ENCODE measurements around the gene MIPOL1. TPM values are rescaled to one million over a fixed set of nuclear protein-coding genes. Genes with fewer than 3 reads are reported as not detected.

MIPOL1 gene
- total and polyA plus RNA-seq, 2 of the 4 experiments (the other 2 are of a cell fraction) = 2.7 to 5.9 TPM

GRCh38 chr14:37436519-37436918, 238.8 kb downstream of the MIPOL1 start:
- H4K20me1 ChIP-seq (ENCODE audit: insufficient read depth, low read length) = no peaks in the 10 kb centered on the region
- ChIA-PET CTCF (interaction anchor here (0.6 kb wide), 1 partner anchor 33 kb away, joined by 3 read pairs; no protein-coding TSS in a partner anchor), POLR2A (ENCODE audit: unreplicated experiment) (no interaction called here)
- WGBS, 2 experiments (ENCODE audit: extremely low coverage in 2 of 2, insufficient read length in 1 of 2) = no CpG with 5 or more reads among the region's 3 CpGs
- no peak overlapping the region for H3K27ac ChIP-seq (ENCODE audit: insufficient read depth, low read length)
- H3K27me3 ChIP-seq (ENCODE audit: control insufficient read depth, insufficient read depth, low read length) = no peaks in the 10 kb centered on the region
- H2AK5ac ChIP-seq (ENCODE audit: low read depth, low read length) = no peak overlapping the region
- H3K9ac ChIP-seq (ENCODE audit: low read depth, low read length) = no peak overlapping the region
- H3K56ac ChIP-seq (ENCODE audit: extremely low read depth, insufficient read depth, low read length) = no peak overlapping the region
- dilution Hi-C loops (cut with HindIII; ENCODE audit: low sequenced_read_pairs, unreplicated experiment) = no loop called here
- in situ Hi-C loops (cut with MboI; ENCODE audit: low sequenced_read_pairs) = no loop called here
- H2AK9ac ChIP-seq (replicated peaks; ENCODE audit: low read depth, low read length, poor library complexity) = no peak overlapping the region
- ATAC-seq (ENCODE audit: low read depth) (no peak), DNase-seq (no peak)
- no peaks in the 10 kb centered on the region for H3K79me1 ChIP-seq (ENCODE audit: low read depth in 1 of 2, low read length in 2 of 2)
- TF ChIP-seq RFX5 (IDR thresholded peaks at IDR 0.05; ENCODE audit: low read depth, low read length) (no peak), BHLHE40 (IDR thresholded peaks at IDR 0.05; ENCODE audit: low read depth, low read length) (no peak), POLR2A (IDR thresholded peaks at IDR 0.05; ENCODE audit: low read depth, low read length) (no peak), MAZ (IDR thresholded peaks at IDR 0.05; ENCODE audit: borderline replicate concordance, low read depth, low read length) (no peak), MXI1 (IDR thresholded peaks at IDR 0.05; ENCODE audit: borderline replicate concordance, low read depth, low read length) (no peak), RCOR1 (IDR thresholded peaks at IDR 0.05; ENCODE audit: insufficient replicate concordance, low read length) (no peak), FOS (IDR thresholded peaks at IDR 0.05; ENCODE audit: low read depth, low read length) (no peak), MAFK (IDR thresholded peaks at IDR 0.05; ENCODE audit: low read depth, low read length) (no peak), SMC3 (IDR thresholded peaks at IDR 0.05; ENCODE audit: low read depth, low read length) (no peak), RAD21 (IDR thresholded peaks at IDR 0.05; ENCODE audit: low read length) (no peak), CEBPB (IDR thresholded peaks at IDR 0.05; ENCODE audit: low read depth, low read length) (no peak), CHD1 (IDR thresholded peaks at IDR 0.05; ENCODE audit: low read depth, low read length) (no peak)
- TF ChIP-seq, protein P1, sequence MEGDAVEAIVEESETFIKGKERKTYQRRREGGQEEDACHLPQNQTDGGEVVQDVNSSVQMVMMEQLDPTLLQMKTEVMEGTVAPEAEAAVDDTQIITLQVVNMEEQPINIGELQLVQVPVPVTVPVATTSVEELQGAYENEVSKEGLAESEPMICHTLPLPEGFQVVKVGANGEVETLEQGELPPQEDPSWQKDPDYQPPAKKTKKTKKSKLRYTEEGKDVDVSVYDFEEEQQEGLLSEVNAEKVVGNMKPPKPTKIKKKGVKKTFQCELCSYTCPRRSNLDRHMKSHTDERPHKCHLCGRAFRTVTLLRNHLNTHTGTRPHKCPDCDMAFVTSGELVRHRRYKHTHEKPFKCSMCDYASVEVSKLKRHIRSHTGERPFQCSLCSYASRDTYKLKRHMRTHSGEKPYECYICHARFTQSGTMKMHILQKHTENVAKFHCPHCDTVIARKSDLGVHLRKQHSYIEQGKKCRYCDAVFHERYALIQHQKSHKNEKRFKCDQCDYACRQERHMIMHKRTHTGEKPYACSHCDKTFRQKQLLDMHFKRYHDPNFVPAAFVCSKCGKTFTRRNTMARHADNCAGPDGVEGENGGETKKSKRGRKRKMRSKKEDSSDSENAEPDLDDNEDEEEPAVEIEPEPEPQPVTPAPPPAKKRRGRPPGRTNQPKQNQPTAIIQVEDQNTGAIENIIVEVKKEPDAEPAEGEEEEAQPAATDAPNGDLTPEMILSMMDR (conservative IDR thresholded peaks at IDR 0.05; ENCODE audit: low read depth, low read length) = no peak
- TF ChIP-seq, protein P2, sequence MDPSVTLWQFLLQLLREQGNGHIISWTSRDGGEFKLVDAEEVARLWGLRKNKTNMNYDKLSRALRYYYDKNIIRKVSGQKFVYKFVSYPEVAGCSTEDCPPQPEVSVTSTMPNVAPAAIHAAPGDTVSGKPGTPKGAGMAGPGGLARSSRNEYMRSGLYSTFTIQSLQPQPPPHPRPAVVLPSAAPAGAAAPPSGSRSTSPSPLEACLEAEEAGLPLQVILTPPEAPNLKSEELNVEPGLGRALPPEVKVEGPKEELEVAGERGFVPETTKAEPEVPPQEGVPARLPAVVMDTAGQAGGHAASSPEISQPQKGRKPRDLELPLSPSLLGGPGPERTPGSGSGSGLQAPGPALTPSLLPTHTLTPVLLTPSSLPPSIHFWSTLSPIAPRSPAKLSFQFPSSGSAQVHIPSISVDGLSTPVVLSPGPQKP (IDR thresholded peaks at IDR 0.05; ENCODE audit: borderline replicate concordance, low read depth, low read length) = no peak
- TF ChIP-seq, protein P3, sequence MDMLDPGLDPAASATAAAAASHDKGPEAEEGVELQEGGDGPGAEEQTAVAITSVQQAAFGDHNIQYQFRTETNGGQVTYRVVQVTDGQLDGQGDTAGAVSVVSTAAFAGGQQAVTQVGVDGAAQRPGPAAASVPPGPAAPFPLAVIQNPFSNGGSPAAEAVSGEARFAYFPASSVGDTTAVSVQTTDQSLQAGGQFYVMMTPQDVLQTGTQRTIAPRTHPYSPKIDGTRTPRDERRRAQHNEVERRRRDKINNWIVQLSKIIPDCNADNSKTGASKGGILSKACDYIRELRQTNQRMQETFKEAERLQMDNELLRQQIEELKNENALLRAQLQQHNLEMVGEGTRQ (IDR thresholded peaks at IDR 0.05; ENCODE audit: low read depth, low read length) = no peak
- no peak overlapping the region for H3K14ac ChIP-seq (replicated peaks; ENCODE audit: low read depth, low read length)
- no peak overlapping the region for H4K8ac ChIP-seq (ENCODE audit: low read depth in 2 of 2, low read length in 2 of 2)
- no peak overlapping the region for H2BK20ac ChIP-seq (ENCODE audit: low read depth, low read length)
- no peak overlapping the region for H4K5ac ChIP-seq (ENCODE audit: low read depth, low read length)
- H3K9me3 ChIP-seq (ENCODE audit: control insufficient read depth, insufficient read depth, low read length) = no peaks in the 10 kb centered on the region
- H3K4me2 ChIP-seq (ENCODE audit: low read depth, low read length) = no peak overlapping the region
- H2BK5ac ChIP-seq (ENCODE audit: low read depth, low read length, poor library complexity, severe bottlenecking) = no peak overlapping the region
- H2BK15ac ChIP-seq (ENCODE audit: low read depth, low read length) = no peak overlapping the region
- no peak overlapping the region for H3K23ac ChIP-seq (ENCODE audit: low read depth, low read length)
- no peak overlapping the region for H2AFZ ChIP-seq (replicated peaks; ENCODE audit: low read length, poor library complexity)
- no peak overlapping the region for H4K91ac ChIP-seq (ENCODE audit: insufficient read depth, low read depth, low read length)
- no peak overlapping the region for H3K4ac ChIP-seq (ENCODE audit: low read depth, low read length)
- H2BK120ac ChIP-seq (ENCODE audit: low read depth, low read length) = no peak overlapping the region
- H3K4me1 ChIP-seq (ENCODE audit: control insufficient read depth, insufficient read depth, low read length) = no peaks in the 10 kb centered on the region
- H3K18ac ChIP-seq (ENCODE audit: low read depth, low read length) = no peak overlapping the region
- no peak overlapping the region for H3K4me3 ChIP-seq (ENCODE audit: insufficient read depth, low read depth, low read length)
- H3K9me1 ChIP-seq (ENCODE audit: insufficient read depth, low read length) = no peaks in the 10 kb centered on the region
- no TSS peak for BruUV-seq (replicated peaks)
- intact Hi-C loops (cut with micrococcal nuclease) = no loop called here
- H3K36me3 ChIP-seq (ENCODE audit: control insufficient read depth, insufficient read depth, low read length) = no peaks in the 10 kb centered on the region
